BLaER1 treated with 17β-estradiol and CSF1 and Interleukin-3, amounts not matched to agents 10 nM and 100 nM (cell line): ENCODE results near the gene GARIN3.

ENCODE experiments used
- H3K27ac ChIP-seq, 11 experiments: shearing (Covaris generic); formaldehyde crosslinking; 2 replicates each; pipeline ENCODE4 v1.8.1; 2022
- H3K27me3 ChIP-seq, 11 experiments: shearing (Covaris generic); formaldehyde crosslinking; 2 replicates each; pipeline ENCODE4 v1.8.1; 2022
- H3K36me3 ChIP-seq, 11 experiments: shearing (Covaris generic); formaldehyde crosslinking; 2 replicates each; pipeline ENCODE4 v1.8.1; 2022
- H3K4me1 ChIP-seq, 10 experiments: shearing (Covaris generic); formaldehyde crosslinking; 2 replicates each; pipeline ENCODE4 v1.8.1; 2022
- H3K4me2 ChIP-seq, 11 experiments: shearing (Covaris generic); formaldehyde crosslinking; 2 replicates each; pipeline ENCODE4 v1.8.1; 2022
- H3K4me3 ChIP-seq, 10 experiments: shearing (Covaris generic); formaldehyde crosslinking; 2 replicates each; pipeline ENCODE4 v1.8.1; 2022
- H3K9ac ChIP-seq, 11 experiments: shearing (Covaris generic); formaldehyde crosslinking; 2 replicates each; pipeline ENCODE4 v1.8.1; 2022
- H3K9me3 ChIP-seq, 11 experiments: shearing (Covaris generic); formaldehyde crosslinking; replicated peaks in 1 of 11; 2 replicates each; pipeline ENCODE4 v1.8.1; 2022
- H4K20me1 ChIP-seq, 11 experiments: shearing (Covaris generic); formaldehyde crosslinking; 2 replicates each; pipeline ENCODE4 v1.8.1; 2022
- Cebpa-rat ChIP-seq, 11 experiments: shearing (Covaris generic); IDR thresholded peaks; 2 replicates each; pipeline ENCODE4 v1.8.1; 2022

Gene GARIN3

GRCh38 chr5:157205708-157206107 is 39.6 kb upstream of the GARIN3 start:
- Histone ChIP-seq H3K27ac (no peak overlapping the region), H3K4me3 (no peak overlapping the region), H3K9ac (no peak overlapping the region), H3K4me1 (peaks cover 0 to 25% (median 13%) of the 10 kb centered on the region in 10 experiments; a peak in 18 of 20 replicates), H3K9me3 (peaks cover 23 to 48% (median 40%) of the 10 kb centered on the region in 11 experiments), H4K20me1 (no peaks in the 10 kb centered on the region), H3K27me3 (no peaks in the 10 kb centered on the region), H3K4me2 (no peak overlapping the region), H3K36me3 (no peaks in the 10 kb centered on the region)
- no peak for TF ChIP-seq Cebpa-rat (IDR thresholded peaks at IDR 0.05)

- peaks cover 0 to 18% (median 9%) of the 10 kb centered on the region in 10 experiments; a peak in 14 of 20 replicates for H3K4me1 ChIP-seq
- H3K4me2 ChIP-seq, result peak overlapping the region in 5 of 11 experiments; percentile 0 to 28 (median 15); a peak in 3 of 22 replicates
- 0 out of 22 replicates have a peak overlapping the region, but pooled peaks of 1 of the 11 experiments have one; percentile 4 for H3K9ac ChIP-seq
These were observed 38.7 kb upstream of the GARIN3 start for GRCh38 chr5:157204765-157205164.

GRCh38 chr5:157203417-157203816 is 37.4 kb upstream of the GARIN3 start:
- no peak overlapping the region for H3K9ac ChIP-seq
- peaks cover under 1 to 16% (median 8%) of the 10 kb centered on the region in 10 experiments; a peak in 15 of 20 replicates for H3K4me1 ChIP-seq
- H4K20me1 ChIP-seq, result no peaks in the 10 kb centered on the region
- no peak overlapping the region for H3K4me3 ChIP-seq
- no peak overlapping the region for H3K27ac ChIP-seq
- H3K27me3 ChIP-seq, result no peaks in the 10 kb centered on the region
- TF ChIP-seq Cebpa-rat (IDR thresholded peaks at IDR 0.05), result no peak
- no peaks in the 10 kb centered on the region for H3K36me3 ChIP-seq
- peak overlapping the region in 5 of 11 experiments; percentile 15 to 48 (median 30); a peak in 9 of 22 replicates for H3K4me2 ChIP-seq
- peaks cover 23 to 43% (median 35%) of the 10 kb centered on the region in 11 experiments for H3K9me3 ChIP-seq

More at GRCh38 chr5:157204765-157205164, 38.7 kb upstream of the GARIN3 start:
- no peaks in the 10 kb centered on the region for H4K20me1 ChIP-seq
- no peak overlapping the region for H3K4me3 ChIP-seq
- H3K27ac ChIP-seq, result peak overlapping the region in 1 of 11 experiments; percentile 2; a peak in 1 of 22 replicates
- peaks cover 23 to 48% (median 40%) of the 10 kb centered on the region in 11 experiments for H3K9me3 ChIP-seq
- H3K27me3 ChIP-seq, result no peaks in the 10 kb centered on the region
- no peak for TF ChIP-seq Cebpa-rat (IDR thresholded peaks at IDR 0.05)
- H3K36me3 ChIP-seq, result no peaks in the 10 kb centered on the region

- Histone ChIP-seq H3K27ac (no peak overlapping the region), H3K4me2 (no peak overlapping the region), H3K36me3 (no peaks in the 10 kb centered on the region), H3K4me3 (no peak overlapping the region), H3K9ac (no peak overlapping the region), H3K9me3 (peaks cover 13 to 28% (median 23%) of the 10 kb centered on the region in 11 experiments), H3K27me3 (no peaks in the 10 kb centered on the region), H3K4me1 (peaks cover 4 to 18% (median 10%) of the 10 kb centered on the region in 10 experiments; a peak in 15 of 20 replicates), H4K20me1 (no peaks in the 10 kb centered on the region)
- TF ChIP-seq Cebpa-rat (IDR thresholded peaks at IDR 0.05), result no peak
These were observed 35.8 kb upstream of the GARIN3 start for GRCh38 chr5:157201857-157202256.

- Histone ChIP-seq H3K9ac (no peak overlapping the region), H3K9me3 (no peaks in the 10 kb centered on the region), H3K4me2 (peak overlapping the region in 6 of 11 experiments; percentile 3 to 25 (median 10); a peak in 5 of 22 replicates), H3K4me1 (peaks cover 4 to 16% (median 10%) of the 10 kb centered on the region in 10 experiments; a peak in 15 of 20 replicates), H4K20me1 (no peaks in the 10 kb centered on the region), H3K36me3 (no peaks in the 10 kb centered on the region), H3K4me3 (no peak overlapping the region), H3K27me3 (no peaks in the 10 kb centered on the region), H3K27ac (no peak overlapping the region; a peak in 1 of 22 replicates)
- TF ChIP-seq Cebpa-rat (IDR thresholded peaks at IDR 0.05), result no peak
These were observed 32.4 kb upstream of the GARIN3 start for GRCh38 chr5:157198277-157198986.

GRCh38 chr5:157197086-157197485 is 31.0 kb upstream of the GARIN3 start:
- no peaks in the 10 kb centered on the region for H4K20me1 ChIP-seq
- H3K4me1 ChIP-seq, result peaks cover 0 to 13% (median 5%) of the 10 kb centered on the region in 10 experiments; a peak in 8 of 20 replicates
- H3K9me3 ChIP-seq, result peaks cover 0 to 11% (median 6%) of the 10 kb centered on the region in 11 experiments; a peak in 10 of 22 replicates
- H3K4me2 ChIP-seq, result no peak overlapping the region
- no peak for TF ChIP-seq Cebpa-rat (IDR thresholded peaks at IDR 0.05)
- no peaks in the 10 kb centered on the region for H3K36me3 ChIP-seq
- no peak overlapping the region for H3K27ac ChIP-seq
- H3K27me3 ChIP-seq, result no peaks in the 10 kb centered on the region
- no peak overlapping the region for H3K4me3 ChIP-seq
- no peak overlapping the region for H3K9ac ChIP-seq

- H3K36me3 ChIP-seq, result no peaks in the 10 kb centered on the region
- no peak for TF ChIP-seq Cebpa-rat (IDR thresholded peaks at IDR 0.05)
- no peak overlapping the region for H3K27ac ChIP-seq
- no peaks in the 10 kb centered on the region for H3K27me3 ChIP-seq
- H3K4me1 ChIP-seq, result peaks cover 0 to 13% (median 5%) of the 10 kb centered on the region in 10 experiments; a peak in 8 of 20 replicates
- H4K20me1 ChIP-seq, result no peaks in the 10 kb centered on the region
- peaks cover 0 to 12% (median 6%) of the 10 kb centered on the region in 11 experiments; a peak in 10 of 22 replicates for H3K9me3 ChIP-seq
- H3K4me3 ChIP-seq, result no peak overlapping the region
- peak overlapping the region in 1 of 11 experiments; percentile 65; a peak in 2 of 22 replicates for H3K4me2 ChIP-seq
- H3K9ac ChIP-seq, result no peak overlapping the region
These were observed 30.0 kb upstream of the GARIN3 start for GRCh38 chr5:157196045-157196444.

- Histone ChIP-seq H3K4me3 (no peak overlapping the region), H3K4me2 (no peak overlapping the region), H3K9me3 (peaks cover 0 to 12% (median 6%) of the 10 kb centered on the region in 11 experiments; a peak in 10 of 22 replicates), H3K4me1 (peaks cover 0 to 13% (median 5%) of the 10 kb centered on the region in 10 experiments; a peak in 8 of 20 replicates), H3K27ac (no peak overlapping the region), H3K9ac (no peak overlapping the region), H3K36me3 (no peaks in the 10 kb centered on the region), H3K27me3 (no peaks in the 10 kb centered on the region), H4K20me1 (no peaks in the 10 kb centered on the region)
- no peak for TF ChIP-seq Cebpa-rat (IDR thresholded peaks at IDR 0.05)
These were observed 27.8 kb upstream of the GARIN3 start for GRCh38 chr5:157193699-157194424.

- Histone ChIP-seq H3K27ac (no peak overlapping the region), H3K4me2 (no peak overlapping the region), H3K36me3 (no peaks in the 10 kb centered on the region), H3K27me3 (no peaks in the 10 kb centered on the region), H3K4me1 (no peaks in the 10 kb centered on the region), H3K9me3 (peaks cover 0 to 12% (median 6%) of the 10 kb centered on the region in 11 experiments; a peak in 10 of 22 replicates), H3K9ac (no peak overlapping the region), H4K20me1 (no peaks in the 10 kb centered on the region), H3K4me3 (no peak overlapping the region)
- TF ChIP-seq Cebpa-rat (IDR thresholded peaks at IDR 0.05), result no peak
These were observed 23.2 kb upstream of the GARIN3 start for GRCh38 chr5:157189223-157189622.
